ENCODE results near the gene RPS6KA2.

Gene RPS6KA2

DNA sequence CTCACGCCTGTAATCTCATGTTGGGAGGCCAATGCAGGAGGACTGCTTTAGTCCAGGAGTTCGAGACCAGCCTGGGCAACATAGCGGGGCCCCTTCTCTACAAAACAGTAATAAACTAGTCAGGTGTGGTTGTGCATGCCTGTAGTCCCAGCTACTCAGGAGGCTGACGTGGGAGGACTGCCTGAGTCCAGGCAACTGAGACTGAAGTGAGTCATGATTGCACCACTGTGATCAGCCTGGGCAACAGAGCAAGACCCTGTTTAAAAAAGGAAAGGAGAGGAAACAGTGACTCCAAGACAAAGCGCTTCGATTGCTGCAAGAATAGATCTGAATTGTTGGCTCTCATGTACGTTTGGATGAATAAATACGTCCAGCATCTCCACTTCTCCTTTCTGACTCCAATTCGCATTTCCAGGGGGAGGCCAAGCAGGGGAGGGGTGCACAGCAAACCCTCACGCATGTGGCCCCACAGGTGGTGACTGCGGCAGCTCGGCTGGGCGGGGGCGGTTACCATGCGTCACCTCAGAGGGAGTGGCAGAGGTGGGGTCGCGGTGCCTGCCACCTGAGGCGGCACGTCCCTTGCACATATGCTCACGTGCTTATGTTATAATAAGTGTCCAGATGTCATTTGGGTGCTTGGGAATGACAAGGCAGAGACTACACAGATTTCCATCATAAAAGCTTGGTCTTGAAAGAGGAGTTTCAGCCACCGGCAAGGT, 149.2 kb downstream of the RPS6KA2 start:
- no peak for DNase-seq

DNA sequence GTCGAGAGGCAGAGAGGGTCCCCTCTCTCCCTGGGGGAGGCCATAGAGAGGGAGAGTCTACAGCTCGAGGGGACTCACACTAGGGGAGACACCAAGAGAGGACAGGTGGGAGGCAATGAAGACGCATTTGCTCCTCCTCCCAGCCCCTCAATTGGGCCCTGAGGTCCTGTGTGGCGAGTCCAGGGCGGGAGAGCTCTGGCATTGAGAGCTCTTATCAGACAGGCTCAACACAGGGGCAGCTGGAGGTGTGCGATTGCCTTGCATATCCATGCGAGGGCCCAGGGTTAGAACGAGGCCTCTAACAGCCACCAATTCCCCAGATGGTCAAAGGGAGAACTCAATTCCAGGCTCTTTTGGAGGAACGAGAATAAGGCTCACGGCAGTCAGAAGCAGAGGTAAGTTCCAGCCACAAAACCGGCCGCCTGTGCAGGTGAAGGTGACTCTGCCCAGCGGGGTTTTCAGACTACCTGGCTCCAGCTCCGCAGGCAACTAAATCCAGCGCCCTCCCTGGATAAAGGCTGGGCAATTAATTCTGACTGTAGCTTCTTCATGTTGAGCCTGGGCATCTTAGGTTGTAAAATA, 150.3 kb downstream of the RPS6KA2 start:
- peak; percentile 68 for DNase-seq

DNA sequence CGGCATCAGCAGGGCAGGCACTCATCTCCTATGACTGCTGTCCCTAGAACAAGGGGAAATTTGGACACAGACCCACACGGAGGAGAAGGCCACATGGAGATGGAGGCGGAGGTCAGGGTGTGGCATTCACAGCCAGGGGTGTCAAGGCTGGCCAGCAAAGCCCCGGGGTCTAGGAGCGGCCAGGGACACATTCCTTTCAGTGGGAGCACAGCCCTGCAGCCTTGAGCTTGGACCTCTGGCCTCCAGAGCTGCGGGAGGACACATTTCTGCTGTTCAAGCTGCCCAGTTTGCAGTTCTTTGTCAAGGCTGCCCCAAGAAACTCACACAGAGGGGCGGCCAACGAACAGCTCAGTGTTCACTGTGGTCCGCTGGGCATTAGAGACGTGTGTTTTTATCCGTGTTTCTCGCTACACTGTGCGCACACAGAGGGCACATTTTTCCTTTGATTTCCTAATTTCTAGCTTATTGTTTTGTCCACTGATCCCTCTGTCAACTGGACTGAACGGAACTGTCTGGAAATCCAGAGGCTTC, 150.9 kb downstream of the RPS6KA2 start:
- no peak for DNase-seq

DNA sequence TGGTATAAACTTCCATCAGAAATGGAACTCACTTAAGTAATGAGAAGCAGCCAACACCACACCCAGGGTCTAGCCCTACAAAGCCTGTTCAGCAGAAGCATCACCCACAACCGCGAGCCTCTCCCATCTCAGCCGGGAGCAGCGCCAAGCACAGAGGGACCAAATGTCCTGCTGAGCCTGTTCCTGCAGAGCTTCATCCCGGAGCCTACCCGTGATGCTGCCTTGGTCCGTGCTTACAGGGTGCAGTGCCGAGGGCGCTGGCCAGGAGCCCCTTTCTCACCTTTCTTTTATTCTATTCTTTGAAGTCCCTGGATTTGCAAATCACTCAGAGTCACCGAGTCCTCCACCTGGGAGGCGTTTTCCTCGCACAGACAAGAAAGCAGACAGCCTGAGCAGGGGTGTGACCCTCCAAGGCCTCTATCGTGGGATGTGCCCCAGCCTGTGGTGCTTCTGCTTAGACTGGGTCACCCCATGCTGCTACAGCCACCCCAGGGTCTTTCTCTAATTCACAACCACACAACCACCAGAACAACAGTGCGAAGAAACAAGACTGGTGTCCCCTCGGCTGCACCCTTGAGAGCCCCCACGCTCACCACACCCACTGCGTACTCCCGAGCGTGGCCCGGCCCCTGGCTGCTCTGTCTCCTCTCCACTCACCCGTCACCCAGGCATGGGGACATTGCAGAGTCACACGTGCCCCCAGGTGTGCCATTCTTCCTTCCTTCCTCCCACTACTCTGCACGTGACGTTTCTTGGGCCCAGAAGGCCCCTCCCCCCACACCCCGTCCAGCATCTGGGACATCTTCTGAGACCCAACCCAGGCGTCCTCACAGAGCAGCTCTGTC, 152.1 kb downstream of the RPS6KA2 start:
- DNase-seq: no peak

DNA sequence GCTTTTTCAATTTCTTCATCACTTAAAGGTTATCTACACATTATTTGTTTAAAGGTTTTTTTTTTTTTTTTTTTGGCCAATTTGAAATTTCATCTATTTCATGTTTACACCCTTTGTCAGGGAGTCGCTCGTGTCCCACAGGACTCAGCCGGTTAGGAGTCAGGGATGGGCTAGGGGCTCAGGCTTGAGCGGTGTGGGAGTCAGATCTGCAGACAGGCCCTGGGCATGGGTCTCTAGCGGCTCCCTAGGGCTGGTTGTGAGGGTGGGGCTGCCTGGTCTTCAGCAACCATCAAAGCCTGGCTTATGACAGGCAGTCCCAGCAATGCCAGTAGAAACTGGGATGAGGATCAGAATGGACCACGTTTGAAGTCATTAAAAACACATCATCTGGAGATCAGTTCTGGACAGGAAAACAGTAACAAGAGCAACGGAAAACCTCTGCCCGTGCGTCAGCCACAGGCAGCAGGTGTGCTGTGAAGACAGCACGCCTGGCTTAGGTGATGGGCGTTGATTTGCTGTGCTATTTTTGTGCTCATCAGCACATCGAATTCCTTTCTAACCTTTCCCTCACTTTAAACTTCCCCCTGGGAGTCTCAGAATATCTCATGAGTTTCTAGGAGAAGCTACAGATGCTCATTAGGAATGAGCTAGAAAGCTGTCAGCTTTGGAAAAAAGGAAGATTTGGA, 153.0 kb downstream of the RPS6KA2 start:
- DNase-seq: no peak

DNA sequence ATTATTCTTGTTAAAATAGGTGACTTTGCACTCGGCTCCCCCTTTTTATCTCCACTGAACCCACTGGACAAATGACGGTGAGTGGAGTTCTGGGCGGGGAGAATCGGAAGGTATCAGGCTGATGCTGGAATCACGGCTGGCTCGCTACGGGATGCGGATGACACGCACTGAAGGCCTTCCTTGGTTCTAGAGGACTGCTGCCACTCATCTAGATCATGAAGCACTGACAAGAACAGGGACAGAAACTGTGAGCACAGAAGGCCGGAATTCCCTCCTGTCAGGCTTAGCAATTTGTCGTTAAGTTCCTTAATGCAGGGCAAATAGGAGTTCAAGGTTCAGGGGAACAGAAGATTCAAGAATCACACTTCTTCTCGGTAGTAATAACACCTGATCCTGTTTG, 154.4 kb downstream of the RPS6KA2 start:
- no peak for DNase-seq

DNA sequence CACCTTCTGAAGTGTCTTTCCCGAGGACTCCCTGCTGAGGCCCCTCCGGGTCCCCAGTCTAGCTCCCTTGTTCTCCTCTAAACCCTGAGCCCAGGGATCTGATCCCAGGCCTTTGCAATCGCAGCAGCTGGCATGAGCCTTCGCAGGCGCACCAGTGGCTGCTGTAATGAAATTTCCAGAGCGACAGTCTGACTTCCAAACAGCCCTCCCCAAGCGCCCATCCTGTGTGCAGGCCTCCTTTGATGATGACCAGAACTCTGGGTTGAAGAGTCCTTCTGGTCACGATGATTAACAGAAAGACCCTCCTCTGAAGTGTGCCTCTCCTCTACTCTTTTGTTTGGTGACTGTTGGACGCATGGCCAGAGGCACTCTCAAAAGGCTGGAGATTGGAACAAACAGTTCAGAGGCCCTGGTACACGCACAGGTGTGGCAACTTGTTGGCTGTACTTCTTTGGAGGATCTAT, 155.2 kb downstream of the RPS6KA2 start:
- no peak for DNase-seq

DNA sequence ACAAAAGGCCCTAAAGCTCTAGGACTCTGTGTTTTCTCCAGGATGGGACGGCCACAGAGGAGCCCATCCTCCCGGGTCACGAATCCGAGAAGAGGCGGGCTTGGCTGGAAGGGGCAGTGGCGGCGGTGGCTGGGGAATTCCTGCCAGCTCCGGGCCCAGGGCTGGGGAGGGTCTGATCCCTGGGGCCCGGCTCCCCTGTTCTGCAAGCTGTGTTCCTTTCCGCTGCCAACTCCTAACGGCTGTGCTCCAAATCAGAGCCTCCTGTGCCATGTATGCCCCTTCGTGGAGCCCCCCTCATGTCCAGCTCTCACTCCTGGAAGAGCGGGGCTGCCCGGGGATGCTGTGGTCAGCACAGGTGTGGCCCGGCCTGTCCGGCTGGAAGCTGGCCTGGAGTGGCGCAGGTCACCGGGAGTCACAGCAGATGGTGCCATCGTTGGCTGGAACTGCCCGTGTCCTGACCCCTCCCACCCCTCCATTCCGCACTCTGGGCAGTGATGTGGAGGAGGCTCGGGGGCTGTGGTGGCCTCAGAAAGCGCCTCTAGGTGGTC, 156.1 kb downstream of the RPS6KA2 start:
- DNase-seq: no peak

DNA sequence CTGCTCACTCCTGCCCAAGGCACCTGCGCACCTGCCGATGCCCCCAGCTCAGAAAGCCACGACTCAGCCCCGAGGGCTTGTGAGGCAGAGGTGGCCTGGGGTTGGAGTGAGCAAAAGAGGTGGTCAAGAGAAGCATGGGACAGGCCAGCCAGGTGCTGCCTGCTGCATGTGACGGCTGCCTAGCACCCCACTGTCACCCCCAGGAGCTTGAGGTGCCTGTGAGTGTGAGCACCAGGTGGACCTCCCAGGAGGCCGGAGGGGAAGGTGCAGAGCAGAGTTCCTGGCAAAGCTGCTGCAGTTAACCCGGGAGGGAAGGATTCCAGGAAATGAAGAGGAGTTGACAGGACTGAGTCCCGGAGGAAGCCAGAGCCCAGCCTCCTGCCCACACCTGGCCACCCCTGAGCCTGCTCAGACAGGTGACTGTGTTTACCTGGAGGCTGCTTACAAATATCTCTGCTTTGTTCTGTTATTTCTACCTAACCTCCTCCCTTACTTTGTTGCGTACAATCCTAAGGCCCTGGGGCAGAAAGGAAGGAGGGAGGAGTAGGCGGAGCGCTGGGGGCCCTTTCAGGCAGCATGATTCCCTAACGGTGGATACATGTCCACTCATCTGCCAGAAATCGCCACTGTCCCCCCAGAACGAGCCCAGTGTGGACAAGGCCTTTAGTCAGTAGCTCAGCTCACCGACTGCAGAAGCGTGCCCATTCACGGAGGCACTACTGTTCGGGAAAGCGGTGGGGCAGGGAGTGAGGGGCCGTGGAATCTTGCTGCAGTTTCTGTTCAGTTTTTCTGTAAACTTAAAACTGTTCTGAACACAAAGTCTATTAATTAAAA, 156.8 kb downstream of the RPS6KA2 start:
- DNase-seq: no peak

DNA sequence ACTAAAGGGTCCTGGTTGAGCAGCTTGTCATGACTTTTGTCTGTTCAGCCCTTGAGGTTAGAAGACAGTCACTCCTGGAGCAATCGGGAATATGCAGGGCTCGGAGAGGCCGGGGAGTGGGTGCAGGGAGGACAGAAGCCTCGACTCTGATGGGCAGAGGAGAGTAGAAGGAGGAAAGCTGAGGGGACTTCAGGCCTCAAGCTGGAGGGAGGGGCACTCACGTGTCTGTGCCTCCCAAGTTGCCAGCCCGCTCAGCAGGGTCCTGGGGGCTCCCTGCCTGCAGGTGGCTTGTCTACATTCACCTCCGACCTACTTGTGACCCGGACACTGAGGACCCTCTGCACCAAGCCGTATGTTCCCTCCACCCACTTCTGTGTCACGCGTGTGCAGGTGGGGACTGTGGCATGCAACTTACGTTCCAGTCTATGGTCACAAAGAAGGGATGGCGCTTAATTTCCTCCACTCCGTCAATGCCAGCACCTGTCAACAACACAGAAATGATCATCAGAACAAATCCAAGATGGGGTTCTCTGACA, 157.6 kb downstream of the RPS6KA2 start:
- DNase-seq: no peak

DNA sequence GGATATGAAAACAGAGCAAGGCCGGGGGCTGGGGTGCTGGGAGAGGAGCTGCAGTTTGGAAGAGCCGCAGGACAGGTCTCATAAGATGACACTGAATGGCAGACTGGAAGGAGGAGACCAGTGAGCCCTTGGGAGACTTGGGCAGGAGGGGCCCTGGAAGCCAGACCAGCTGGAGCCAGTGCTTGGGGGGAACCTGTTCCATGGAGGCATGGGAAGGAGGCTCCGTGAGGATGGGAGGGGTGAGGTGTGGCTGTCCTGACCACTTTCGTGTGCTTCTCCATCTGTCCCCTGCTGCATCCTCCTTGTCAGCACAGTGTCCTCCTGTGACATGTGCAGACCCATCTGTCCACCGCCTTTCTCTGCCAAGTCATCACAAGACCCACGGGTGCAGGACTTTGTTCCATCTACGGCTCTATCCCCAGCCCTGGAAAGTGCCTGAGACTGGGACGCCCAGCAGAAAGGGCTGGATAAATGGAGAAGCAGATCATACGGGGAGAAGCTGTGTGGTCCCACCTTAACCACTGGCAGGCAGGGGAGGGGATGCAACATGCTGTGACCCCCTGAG, 159.5 kb downstream of the RPS6KA2 start:
- DNase-seq: no peak

DNA sequence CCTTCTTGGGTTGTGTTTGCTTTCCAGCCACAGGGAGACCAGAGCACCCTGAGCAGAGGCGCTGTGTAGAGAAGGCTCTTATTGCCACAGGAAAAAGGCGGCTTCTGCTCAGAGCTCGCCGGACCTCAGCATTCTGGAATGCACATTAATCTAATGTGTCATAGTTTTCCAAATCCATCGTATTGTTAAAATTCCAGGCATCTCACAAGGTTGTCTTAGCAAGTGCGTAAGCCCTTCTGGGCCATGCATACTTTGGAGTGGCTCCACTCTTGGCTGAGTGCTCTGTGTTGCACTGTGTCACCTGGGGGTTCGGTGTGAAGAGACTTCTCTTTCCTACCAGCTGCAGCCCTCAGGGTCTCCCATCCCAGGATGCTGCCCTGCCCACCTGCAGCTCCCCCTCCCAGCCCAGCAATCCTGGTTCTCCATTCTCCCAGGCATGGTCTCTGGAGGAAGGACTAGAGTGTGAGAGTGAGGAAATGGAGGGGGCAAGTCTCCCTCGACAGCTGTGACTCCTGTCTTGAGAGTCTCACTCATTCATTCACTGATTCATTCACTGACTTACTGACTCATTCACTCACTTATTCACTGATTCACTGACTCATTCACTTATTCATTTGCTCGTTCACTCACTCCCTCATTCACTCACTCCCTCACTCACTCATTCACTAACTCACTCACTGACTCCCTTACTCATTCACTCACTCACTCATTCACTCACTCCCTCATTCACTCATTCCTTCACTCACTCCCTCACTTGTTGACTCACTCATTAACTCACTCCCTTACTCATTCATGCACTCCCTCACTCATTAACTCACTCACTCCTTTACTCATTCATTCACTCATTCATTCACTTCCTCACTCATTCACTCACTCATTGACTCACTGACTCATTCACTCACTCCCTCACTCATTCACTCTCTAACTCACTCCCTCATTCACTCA, 160.6 kb downstream of the RPS6KA2 start:
- DNase-seq: no peak

DNA sequence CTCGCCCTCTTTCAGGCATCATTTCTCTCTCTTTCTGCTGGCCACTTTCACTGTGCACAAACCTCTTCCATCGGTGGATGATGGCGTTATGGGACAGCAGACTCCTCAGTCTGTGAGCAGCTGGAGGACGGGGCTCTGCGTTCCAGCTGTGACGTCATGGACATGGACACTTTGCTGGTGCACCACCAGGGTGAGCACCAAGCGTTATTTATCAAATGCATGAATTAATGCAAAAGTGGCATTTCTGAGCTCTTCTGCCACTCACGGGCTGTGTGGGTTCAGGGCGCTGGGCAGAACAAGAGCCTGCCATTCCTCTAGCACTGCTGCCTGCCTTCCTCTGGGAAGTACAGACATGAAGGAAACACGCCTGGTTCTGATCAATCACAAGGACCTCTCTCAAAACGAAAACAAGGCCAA, 161.4 kb downstream of the RPS6KA2 start:
- DNase-seq: no peak

DNA sequence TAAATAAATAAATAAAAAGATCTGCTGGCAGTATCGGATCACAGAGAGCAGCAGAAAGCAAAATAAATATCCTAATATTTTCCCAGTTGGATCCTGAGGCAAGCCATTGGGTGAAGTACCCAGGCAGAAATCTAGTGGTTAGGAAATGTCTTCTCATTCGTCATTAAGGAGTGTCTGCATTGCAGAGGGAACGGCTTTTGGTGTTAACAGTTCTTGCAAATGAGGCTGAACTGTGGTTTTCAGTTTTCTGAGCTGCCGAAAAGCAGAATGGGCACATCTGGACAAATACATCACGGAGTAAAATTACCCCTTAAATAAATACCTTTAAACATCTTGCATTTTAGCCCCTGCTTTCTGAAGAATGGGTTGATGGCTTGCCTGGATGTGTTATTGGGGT, 162.1 kb downstream of the RPS6KA2 start:
- no peak for DNase-seq

DNA sequence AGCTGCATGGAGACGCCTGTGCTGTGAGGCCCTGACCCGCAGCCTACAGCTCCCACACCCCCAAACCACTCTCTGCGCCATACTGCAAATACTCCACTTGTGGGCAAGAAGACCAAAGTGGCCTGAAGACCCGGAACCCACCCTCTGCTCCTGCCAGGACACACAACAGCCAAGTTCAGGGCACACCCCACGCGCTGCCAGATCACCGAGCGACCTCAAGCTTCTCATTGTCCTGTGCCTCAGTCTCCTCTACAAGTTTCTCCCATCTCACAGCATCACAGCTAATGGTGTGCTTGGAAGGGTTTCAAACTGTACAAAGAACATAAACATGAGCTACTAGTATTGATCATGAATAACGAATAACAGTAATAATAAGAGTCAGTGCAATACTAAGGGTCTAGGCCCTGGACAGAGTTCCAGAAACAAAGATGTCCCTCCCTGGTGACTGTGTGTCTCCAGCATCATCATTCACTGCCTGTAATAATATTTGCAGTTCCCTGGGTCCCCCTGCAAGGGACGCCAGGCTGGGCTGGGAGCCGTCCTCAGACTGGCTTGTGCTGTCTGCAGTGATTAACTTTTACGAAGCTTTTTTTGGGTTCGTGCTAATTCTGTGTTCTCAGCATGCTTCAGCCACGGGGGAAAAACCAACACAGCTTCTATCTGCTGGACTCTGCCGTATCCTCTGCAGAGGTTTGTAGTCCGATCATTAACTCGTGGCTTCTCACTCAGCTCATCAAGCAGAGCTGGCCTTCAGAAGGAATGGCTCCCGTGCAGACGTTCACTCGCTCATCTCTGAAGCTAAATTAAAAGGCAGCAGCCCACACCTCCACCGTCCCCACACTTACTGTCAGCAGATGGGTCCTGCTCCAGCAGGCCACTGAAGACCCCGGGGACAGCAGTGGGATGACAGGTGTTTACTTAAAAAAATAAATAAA, 162.7 kb downstream of the RPS6KA2 start:
- DNase-seq: no peak

DNA sequence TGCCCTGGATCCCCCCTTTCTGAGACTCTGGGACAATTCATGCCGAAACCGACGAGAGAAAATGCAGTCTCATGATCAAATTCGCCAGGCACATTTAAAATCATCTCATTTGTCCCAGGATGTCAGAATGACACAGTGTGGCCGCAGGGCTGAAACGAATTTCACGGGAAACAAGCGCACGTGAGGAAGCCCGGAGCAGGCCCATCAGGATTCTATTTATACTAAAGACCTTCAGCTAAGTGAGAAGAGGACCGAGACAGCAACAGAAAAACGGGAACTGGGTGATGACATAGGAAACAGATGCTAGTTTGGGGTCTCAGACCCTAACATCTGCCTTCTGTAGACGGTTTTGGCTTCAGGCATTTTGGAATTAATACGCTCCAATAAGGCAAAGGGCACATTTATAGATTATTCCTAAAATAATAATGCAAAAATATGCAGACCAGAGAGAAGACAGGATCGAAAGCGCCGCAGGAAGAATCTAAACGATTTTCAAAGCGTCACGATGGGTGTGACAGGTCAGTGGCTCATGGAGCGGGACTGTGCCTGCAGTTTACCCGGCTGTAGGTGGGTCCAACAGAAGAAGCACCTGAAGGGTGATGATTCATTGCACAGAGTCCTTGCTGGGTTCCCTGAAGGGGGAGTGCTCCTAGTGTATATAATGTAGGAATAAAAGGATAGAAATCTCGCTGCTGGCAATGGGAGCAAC, 163.5 kb downstream of the RPS6KA2 start:
- DNase-seq: no peak

DNA sequence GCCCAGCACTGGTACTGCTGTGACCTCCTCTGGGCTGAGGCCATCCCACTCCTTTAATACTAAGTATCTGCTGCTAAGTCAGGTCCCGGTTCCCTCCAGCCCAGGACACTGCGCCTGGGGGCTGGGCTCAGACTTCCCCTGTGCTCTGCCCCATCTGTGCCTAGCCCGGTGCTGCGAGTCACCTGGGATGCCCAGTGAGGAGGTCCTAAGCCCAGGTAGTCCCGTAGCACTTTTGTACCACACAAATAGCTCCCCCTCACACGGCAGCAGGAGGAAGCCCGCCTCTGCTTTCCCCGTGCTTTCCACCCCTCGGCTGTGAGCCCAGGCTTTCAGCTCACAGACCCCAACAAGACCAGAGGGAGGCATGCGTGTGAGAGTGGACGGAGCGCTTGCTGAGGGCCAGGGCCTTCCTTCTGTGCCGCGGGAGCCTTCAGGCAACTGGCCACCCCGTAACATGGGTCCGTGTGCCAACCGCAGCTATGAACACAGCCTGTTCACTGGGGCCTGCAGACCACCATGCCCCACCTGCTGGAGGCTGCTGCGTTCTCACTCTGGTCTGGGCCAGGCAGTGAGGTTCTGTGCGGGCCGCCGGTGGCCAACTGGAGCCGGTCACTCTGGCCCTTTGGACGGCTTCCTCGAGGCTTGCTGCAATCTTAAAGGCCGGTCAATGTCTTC, 164.5 kb downstream of the RPS6KA2 start:
- DNase-seq: no peak

All from DMS79 (cell line).